ENCODE data around the gene DNAJB14. TPM values are rescaled to one million over a fixed set of nuclear protein-coding genes. Genes with fewer than 3 reads are reported as not detected.

The DNAJB14 gene
- total RNA-seq, 4 donors from 2014 or later: 41.9 to 58.1 (median 48.5) TPM

DNA sequence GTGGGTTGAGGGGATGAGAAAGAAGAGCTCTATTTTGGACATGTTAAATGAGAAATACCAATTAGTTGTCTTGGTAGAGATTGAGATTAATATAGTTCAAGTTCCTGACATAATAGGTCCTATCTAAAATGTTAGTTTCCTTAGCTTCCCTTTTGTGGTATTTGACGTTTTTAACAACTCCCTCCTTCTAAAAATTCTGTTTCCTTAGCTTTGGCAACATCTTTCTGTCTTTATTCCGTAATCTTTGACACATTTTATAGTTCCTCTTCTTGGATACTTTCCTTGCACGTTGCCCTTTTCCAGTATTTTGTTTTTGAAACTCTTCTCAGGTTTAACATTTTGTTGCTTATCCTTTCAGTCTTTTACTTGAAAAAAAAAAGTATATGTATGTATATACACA, 89.1 kb downstream of the DNAJB14 start:
- Histone ChIP-seq H3K4me3 (no peak overlapping the region), H3K27ac (no peak overlapping the region), H3K9me3 (no peaks in the 10 kb centered on the region), H3K4me1 (peaks cover 0 to 13% (median 4%) of the 10 kb centered on the region in 4 donors), H3K27me3 (no peaks in the 10 kb centered on the region), H3K36me3 (no peaks in the 10 kb centered on the region)
- intact Hi-C loops (cut with DNase I; ENCODE audit: low total_unique reads): no loop called here
- in situ Hi-C loops (cut with MboI; ENCODE audit: low pct_ligation_motif_present in 1 of 4, low pct_unique_long_range_greater_than_20kb in 1 of 4, low sequenced_read_pairs in 3 of 4): no loop called here
- WGBS, 2 donors (ENCODE audit: low coverage in 1 of 2): 58 to 63% methylated on average over 3 of the region's 3 CpGs
- TF ChIP-seq CTCF (IDR thresholded peaks at IDR 0.05) (no peak), EP300 (IDR thresholded peaks at IDR 0.05; ENCODE audit: low read depth) (no peak), POLR2A (IDR thresholded peaks at IDR 0.05) (no peak), POLR2AphosphoS5 (IDR thresholded peaks at IDR 0.05) (no peak)
- DNase-seq: no peak

DNA sequence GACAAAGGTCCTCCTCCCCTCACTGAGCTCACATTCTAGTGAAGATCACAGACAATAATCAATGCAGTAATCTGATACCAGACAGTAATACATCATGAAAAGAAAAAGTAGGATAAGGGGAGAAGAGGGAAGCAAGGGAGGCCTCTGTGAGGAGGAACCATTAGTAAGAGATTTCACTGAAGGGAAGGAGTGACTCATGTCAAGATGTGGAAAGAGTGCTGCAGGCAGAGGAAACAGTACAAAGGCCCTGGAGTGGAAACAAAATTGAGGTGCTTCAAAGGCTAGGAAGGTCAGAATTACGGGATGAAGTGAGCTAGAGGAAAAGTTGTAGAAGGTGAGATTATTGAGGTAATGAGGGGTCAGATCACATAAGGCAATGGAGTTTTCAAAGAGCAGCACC, 90.3 kb downstream of the DNAJB14 start:
- in situ Hi-C loops (cut with MboI; ENCODE audit: low pct_ligation_motif_present in 1 of 4, low pct_unique_long_range_greater_than_20kb in 1 of 4, low sequenced_read_pairs in 3 of 4): no loop called here
- 56 to 63% methylated on average over 1 of the region's 1 CpG for WGBS, 2 donors (ENCODE audit: low coverage in 1 of 2)
- Histone ChIP-seq H3K4me3 (no peak overlapping the region), H3K36me3 (no peaks in the 10 kb centered on the region), H3K27me3 (no peaks in the 10 kb centered on the region), H3K4me1 (peaks cover 0 to 3% (median under 1%) of the 10 kb centered on the region in 4 donors), H3K9me3 (no peaks in the 10 kb centered on the region), H3K27ac (peak overlapping the region in 3 of 4 donors; percentile 17 to 42 (median 35))
- TF ChIP-seq CTCF (IDR thresholded peaks at IDR 0.05) (no peak), EP300 (IDR thresholded peaks at IDR 0.05; ENCODE audit: low read depth) (no peak), POLR2AphosphoS5 (IDR thresholded peaks at IDR 0.05) (no peak), POLR2A (IDR thresholded peaks at IDR 0.05) (no peak)
- no peak for DNase-seq
- intact Hi-C loops (cut with DNase I; ENCODE audit: low total_unique reads): no loop called here

DNA sequence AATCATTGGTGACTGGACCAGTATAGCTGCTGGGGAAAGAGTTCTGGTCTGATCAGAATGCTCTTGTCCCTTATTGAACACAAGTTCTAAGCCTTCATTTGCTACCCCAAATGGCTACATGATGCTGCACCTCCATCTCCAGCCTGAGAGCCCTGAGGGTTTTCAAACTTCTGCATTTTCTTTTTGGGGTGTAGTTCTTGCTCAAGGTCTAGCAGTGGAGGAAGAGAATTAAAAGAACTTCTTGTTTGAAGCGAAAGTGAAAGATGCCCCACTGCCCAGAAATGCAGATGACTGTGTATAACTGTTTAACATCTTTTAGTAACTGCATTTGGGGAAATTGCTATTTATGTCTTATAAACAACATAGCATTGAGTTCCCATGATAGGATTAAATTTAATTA, 90.7 kb downstream of the DNAJB14 start:
- Histone ChIP-seq H3K27ac (peak overlapping the region in 1 of 4 donors; percentile 42), H3K36me3 (no peaks in the 10 kb centered on the region), H3K4me1 (no peaks in the 10 kb centered on the region), H3K27me3 (no peaks in the 10 kb centered on the region), H3K9me3 (no peaks in the 10 kb centered on the region), H3K4me3 (no peak overlapping the region)
- in situ Hi-C loops (cut with MboI; ENCODE audit: low pct_ligation_motif_present in 1 of 4, low pct_unique_long_range_greater_than_20kb in 1 of 4, low sequenced_read_pairs in 3 of 4): no loop called here
- TF ChIP-seq CTCF (IDR thresholded peaks at IDR 0.05) (no peak), POLR2AphosphoS5 (IDR thresholded peaks at IDR 0.05) (no peak), EP300 (IDR thresholded peaks at IDR 0.05; ENCODE audit: low read depth) (no peak), POLR2A (IDR thresholded peaks at IDR 0.05) (no peak)
- intact Hi-C loops (cut with DNase I; ENCODE audit: low total_unique reads): no loop called here
- 33 to 65% methylated on average over 1 of the region's 1 CpG for WGBS, 2 donors (ENCODE audit: low coverage in 1 of 2)
- no peak for DNase-seq

- TF ChIP-seq EP300 (IDR thresholded peaks at IDR 0.05; ENCODE audit: low read depth) (no peak), POLR2AphosphoS5 (IDR thresholded peaks at IDR 0.05) (no peak), CTCF (IDR thresholded peaks at IDR 0.05) (no peak), POLR2A (IDR thresholded peaks at IDR 0.05) (no peak)
- intact Hi-C loops (cut with DNase I; ENCODE audit: low total_unique reads) (no loop called here), in situ Hi-C loops (cut with MboI; ENCODE audit: low pct_ligation_motif_present in 1 of 4, low pct_unique_long_range_greater_than_20kb in 1 of 4, low sequenced_read_pairs in 3 of 4) (no loop called here)
- Histone ChIP-seq H3K9me3 (no peaks in the 10 kb centered on the region), H3K36me3 (no peaks in the 10 kb centered on the region), H3K27me3 (no peaks in the 10 kb centered on the region), H3K27ac (no peak overlapping the region), H3K4me3 (no peak overlapping the region), H3K4me1 (no peaks in the 10 kb centered on the region)
- no peak for DNase-seq
- 49 to 56% methylated on average over 1 of the region's 1 CpG for WGBS, 2 donors (ENCODE audit: low coverage in 1 of 2)
Observed at GRCh38 chr4:99853999-99854398, 92.4 kb downstream of the DNAJB14 start.
